Karpas-422 (cell line): ENCODE data around the gene FHL3. TPM values are rescaled to one million over a fixed set of nuclear protein-coding genes. Genes with fewer than 3 reads are reported as not detected.

Source experiments
- DNase-seq: peaks from one replicate; pipeline ENCODE4 v3.0.0-alpha.2; 2015
- H2AFZ ChIP-seq: fragments of 200-600 bp; sonication (generic); 2 replicates; pipeline ENCODE4 v1.6.1; 2014; ENCODE audit warnings: antibody characterized with exemption, low read length, mixed read lengths
- H3K27ac ChIP-seq: fragments of 200-600 bp; sonication (generic); 2 replicates; pipeline ENCODE4 v1.5.1; 2014; ENCODE audit warnings: mild to moderate bottlenecking, low read length, moderate library complexity
- H3K27me3 ChIP-seq: fragments of 200-600 bp; sonication (generic); 2 replicates; pipeline ENCODE4 v1.6.1; 2014; ENCODE audit warnings: low read length, mixed read lengths
- H3K36me3 ChIP-seq: fragments of 200-600 bp; sonication (generic); 2 replicates; pipeline ENCODE4 v1.6.1; 2014; ENCODE audit warnings: low read length, mixed read lengths; ENCODE audit not compliant: insufficient read depth
- H3K4me1 ChIP-seq: fragments of 200-600 bp; sonication (generic); 2 replicates; pipeline ENCODE4 v1.6.1; 2014; ENCODE audit warnings: mild to moderate bottlenecking, low read length, mixed read lengths
- H3K4me2 ChIP-seq: fragments of 200-600 bp; sonication (generic); 2 replicates; pipeline ENCODE4 v1.6.1; 2014; ENCODE audit warnings: low read length, low read depth, mild to moderate bottlenecking; ENCODE audit not compliant: poor library complexity, severe bottlenecking
- H3K4me3 ChIP-seq: fragments of 200-600 bp; sonication (generic); 2 replicates; pipeline ENCODE4 v1.5.1; 2014; ENCODE audit warnings: mild to moderate bottlenecking, antibody characterized with exemption, low read length, mixed read lengths
- H3K79me2 ChIP-seq: fragments of 200-600 bp; sonication (generic); 2 replicates; pipeline ENCODE4 v1.6.1; 2014; ENCODE audit warnings: mild to moderate bottlenecking, low read length, mixed read lengths
- H3K9ac ChIP-seq: fragments of 200-600 bp; sonication (generic); 2 replicates; pipeline ENCODE4 v1.6.0; 2014; ENCODE audit warnings: low read length
- H3K9me2 ChIP-seq: fragments of 200-600 bp; sonication (generic), shearing (Covaris generic); replicated peaks from 2 replicates; pipeline ENCODE4 v1.6.0; 2014; ENCODE audit warnings: mild to moderate bottlenecking, low read length, moderate library complexity; ENCODE audit not compliant: insufficient read depth
- H3K9me3 ChIP-seq: fragments of 300-700, 200-600 bp; sonication (generic); 2 replicates; pipeline ENCODE4 v1.6.1; 2014; ENCODE audit warnings: low read length, mixed read lengths
- H4K20me1 ChIP-seq: fragments of 200-600 bp; sonication (generic); 2 replicates; pipeline ENCODE4 v1.6.1; 2014; ENCODE audit warnings: mild to moderate bottlenecking, antibody characterized with exemption, low read length, low read depth; ENCODE audit not compliant: insufficient read depth
- total RNA-seq: library from RNA; depleted of rRNA; stranded (reverse); fragments of >200 nt; shearing (Covaris generic); gene quantifications from 2 replicates; pipeline ENCODE4 v1.2.3, GENCODE V29; 2014; ENCODE audit warnings: low replicate concordance

FHL3 gene
- total RNA-seq, 1 experiment from 2014 or later = 10.7 TPM

GRCh38 chr1:38012363-38013226 is 7.3 kb upstream of the FHL3 start, which contains the start of gene UTP11:
Gene UTP11 (plus strand): TSS chr1:38012734. CDS start chr1:38012803, 69 bp downstream.
- H3K79me2 ChIP-seq = peaks cover 45% of the 10 kb centered on the region
- H2AFZ ChIP-seq = peak within 1 kb of the TSS; percentile 79
- no peaks in the 10 kb centered on the region for H4K20me1 ChIP-seq
- peak within 1 kb of the TSS; percentile 85 for H3K4me3 ChIP-seq
- peak within 1 kb of the TSS; percentile 92 for H3K9ac ChIP-seq
- peaks cover 15% of the 10 kb centered on the region for H3K4me1 ChIP-seq
- peak; percentile 99 for DNase-seq
- peak within 1 kb of the TSS; percentile 82 for H3K27ac ChIP-seq
- H3K9me3 ChIP-seq = no peaks in the 10 kb centered on the region
- H3K27me3 ChIP-seq = no peaks in the 10 kb centered on the region
- peak within 1 kb of the TSS; percentile 76 for H3K4me2 ChIP-seq
- H3K9me2 ChIP-seq = no peaks in the 10 kb centered on the region
- H3K36me3 ChIP-seq = peaks cover 12% of the 10 kb centered on the region; the same call in 1 of the 2 replicates

DNA sequence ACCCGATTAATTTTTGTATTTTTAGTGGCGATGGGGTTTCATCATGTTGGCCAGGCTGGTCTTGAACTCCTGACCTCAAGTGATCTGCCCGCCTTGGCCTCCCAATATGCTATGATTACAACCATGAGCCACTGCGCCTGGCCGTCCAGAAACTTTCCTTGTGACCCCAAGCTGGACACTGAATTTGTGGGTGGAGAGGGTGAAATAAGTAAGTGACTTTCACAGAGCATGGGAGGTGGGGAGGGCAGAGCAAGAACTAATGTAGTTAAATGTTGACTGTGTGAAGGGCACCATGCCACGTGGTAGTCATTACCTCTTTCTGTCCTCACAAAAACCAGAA is 4.5 kb upstream of the FHL3 start:
- Histone ChIP-seq H3K27ac (no peak overlapping the region), H3K9me2 (no peaks in the 10 kb centered on the region), H3K4me1 (peaks cover 16% of the 10 kb centered on the region)

DNA sequence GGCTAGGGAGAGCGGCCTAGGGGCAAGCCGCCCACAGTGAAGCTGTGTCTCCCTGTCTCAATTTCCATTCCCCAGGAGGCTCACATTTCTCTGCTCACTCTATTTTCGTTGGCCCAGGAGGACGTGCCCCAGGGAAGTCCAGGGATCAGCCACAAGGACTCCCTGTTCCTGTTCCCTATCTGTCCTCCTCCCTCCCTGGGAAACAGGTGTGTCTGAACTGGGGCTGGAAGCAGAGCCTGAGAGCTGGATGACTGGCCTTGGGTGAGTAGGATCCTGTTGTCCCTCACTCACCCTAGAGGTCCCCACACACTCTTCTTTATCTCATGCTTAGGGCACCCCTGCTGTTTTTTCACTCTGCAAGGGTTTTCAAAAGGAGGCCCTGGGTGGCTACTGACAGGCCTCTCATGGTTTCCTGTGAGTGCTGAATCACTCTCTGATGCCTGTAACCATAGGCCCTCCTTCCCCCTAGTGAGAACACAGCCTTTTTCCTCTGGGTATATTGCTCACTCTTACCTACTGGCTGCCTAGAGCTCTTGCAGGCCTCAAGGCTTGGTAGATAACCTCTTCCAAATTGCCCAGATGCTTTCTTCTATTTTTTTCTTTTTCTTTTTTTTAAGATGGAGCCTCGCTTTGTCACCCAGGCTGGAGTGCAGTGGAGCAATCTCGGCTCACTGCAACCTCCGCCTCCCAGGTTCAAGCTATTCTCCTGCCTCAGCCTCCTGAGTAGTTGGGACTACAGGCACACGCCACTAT is 4.0 kb upstream of the FHL3 start:
- H3K27me3 ChIP-seq = 0 out of 2 replicates have a peak, but pooled peaks cover 4% of the 10 kb centered on the region
- no peaks in the 10 kb centered on the region for H3K9me2 ChIP-seq
- no peak overlapping the region for H3K27ac ChIP-seq
- no peak overlapping the region for H3K9ac ChIP-seq
- no peak overlapping the region for H3K4me3 ChIP-seq
- H3K4me1 ChIP-seq = peaks cover 18% of the 10 kb centered on the region
- H2AFZ ChIP-seq = no peak overlapping the region
- H3K9me3 ChIP-seq = no peaks in the 10 kb centered on the region
- no peak for DNase-seq
- no peak overlapping the region for H3K4me2 ChIP-seq
- peaks cover 17% of the 10 kb centered on the region for H3K79me2 ChIP-seq
- no peaks in the 10 kb centered on the region for H4K20me1 ChIP-seq
- H3K36me3 ChIP-seq = no peaks in the 10 kb centered on the region

More for the DNA sequence above, 4.5 kb upstream of the FHL3 start:
- Histone ChIP-seq H2AFZ (no peak overlapping the region), H4K20me1 (no peaks in the 10 kb centered on the region), H3K36me3 (no peaks in the 10 kb centered on the region), H3K27me3 (no peaks in the 10 kb centered on the region), H3K4me3 (no peak overlapping the region), H3K9ac (no peak overlapping the region), H3K9me3 (no peaks in the 10 kb centered on the region), H3K79me2 (peaks cover 22% of the 10 kb centered on the region), H3K4me2 (no peak overlapping the region)
- no peak for DNase-seq

DNA sequence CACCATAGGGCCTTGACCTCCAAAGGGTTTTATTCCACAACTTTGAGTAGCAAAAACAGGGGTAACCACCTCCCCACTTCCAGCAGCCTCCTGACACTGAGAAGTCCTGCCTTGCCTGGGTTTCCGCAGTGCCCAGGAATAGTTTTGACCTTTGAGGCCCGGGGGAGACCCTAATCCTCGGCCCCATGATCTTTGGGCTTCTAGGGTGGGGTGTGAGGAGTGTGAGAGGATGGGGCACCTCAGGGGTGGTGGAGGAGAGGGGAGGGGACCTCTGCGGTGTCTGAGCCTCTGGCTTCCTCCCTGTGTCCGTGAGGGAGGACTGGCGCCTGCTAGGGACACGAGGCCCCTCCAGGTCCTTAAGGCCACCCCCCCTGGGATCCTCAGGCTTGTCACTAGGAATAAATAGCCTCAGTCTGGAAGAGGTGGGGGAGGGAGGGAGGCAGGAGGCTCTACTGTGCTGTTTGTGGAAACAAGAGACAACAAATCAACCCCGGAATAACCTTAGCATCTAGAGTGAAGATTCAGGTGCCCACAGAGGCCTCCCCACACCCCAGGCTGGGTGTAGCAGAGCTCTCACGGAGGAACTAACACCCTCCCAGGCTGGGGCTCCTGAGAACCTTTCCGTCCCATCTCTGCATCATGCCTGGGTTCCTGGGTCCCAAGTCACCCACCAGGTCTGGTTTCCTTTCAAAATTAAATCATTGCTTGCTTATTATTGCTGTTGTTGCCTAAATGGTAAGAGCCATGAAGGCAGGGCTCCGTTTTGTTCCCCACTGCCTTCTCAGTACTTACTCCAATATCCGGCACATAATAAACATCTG is 904 bp upstream of the FHL3 start:
- H3K9ac ChIP-seq = peak overlapping the region; percentile 29; the same call in 1 of the 2 replicates

DNA sequence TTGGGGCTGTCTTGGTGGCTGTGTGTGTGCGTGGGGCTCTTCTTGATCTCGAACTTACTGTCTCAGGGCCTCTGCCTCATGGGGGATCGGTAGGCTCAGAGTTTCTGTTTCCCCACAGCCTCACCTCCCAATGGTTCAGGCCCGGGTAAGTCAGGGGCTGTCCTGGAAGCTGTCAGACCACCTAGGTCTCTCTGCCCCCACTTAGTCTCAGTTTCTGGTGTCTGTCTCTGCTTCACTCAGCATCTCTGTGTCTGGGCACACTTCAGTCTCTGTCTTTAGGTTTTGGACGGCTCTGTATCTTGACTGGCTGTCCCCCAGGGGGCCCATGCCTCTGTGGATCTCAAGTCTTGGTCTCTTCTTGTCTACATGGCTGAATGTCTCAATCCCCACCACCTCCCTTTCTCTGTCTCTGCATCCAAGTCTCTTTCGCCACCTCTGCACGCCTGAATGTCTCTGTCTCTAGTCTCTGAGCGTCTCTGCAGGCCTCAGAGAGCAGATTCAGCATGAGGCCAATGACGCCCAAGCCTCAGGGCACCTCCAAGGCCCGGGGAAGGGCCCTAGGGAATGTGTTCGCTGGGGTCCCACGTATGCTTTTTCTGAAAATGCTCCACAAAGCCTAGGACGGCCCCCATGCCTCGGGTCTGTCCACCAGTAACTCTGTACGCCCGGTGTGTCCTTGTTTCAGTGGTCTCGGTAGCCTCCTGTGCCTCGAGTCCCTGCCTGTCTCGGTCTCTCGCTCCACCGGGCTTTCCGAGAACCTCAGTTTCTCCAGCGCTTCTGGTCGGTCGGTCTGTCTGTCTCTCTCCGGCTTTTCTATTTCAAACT is 818 bp downstream of the FHL3 start:
- H3K79me2 ChIP-seq = no peaks in the 10 kb centered on the region
- peak overlapping the region; percentile 14; the same call in 1 of the 2 replicates for H2AFZ ChIP-seq
- no peaks in the 10 kb centered on the region for H3K9me2 ChIP-seq
- 0 out of 2 replicates have a peak, but pooled peaks cover 4% of the 10 kb centered on the region for H3K27me3 ChIP-seq
- H3K4me1 ChIP-seq = peaks cover 10% of the 10 kb centered on the region
- peak overlapping the region; percentile 60 for H3K9ac ChIP-seq
- no peak overlapping the region for H3K27ac ChIP-seq
- H4K20me1 ChIP-seq = no peaks in the 10 kb centered on the region
- peak overlapping the region; percentile 71 for H3K4me2 ChIP-seq
- H3K36me3 ChIP-seq = no peaks in the 10 kb centered on the region
- no peak for DNase-seq
- H3K9me3 ChIP-seq = no peaks in the 10 kb centered on the region
- H3K4me3 ChIP-seq = peak overlapping the region; percentile 64; the same call in 1 of the 2 replicates

More for the DNA sequence above, 904 bp upstream of the FHL3 start:
- H3K4me2 ChIP-seq = peak overlapping the region; percentile 51
- no peaks in the 10 kb centered on the region for H3K9me2 ChIP-seq
- no peak overlapping the region for H3K27ac ChIP-seq
- no peak for DNase-seq
- H3K9me3 ChIP-seq = no peaks in the 10 kb centered on the region
- H3K4me3 ChIP-seq = peak overlapping the region; percentile 51; the same call in 1 of the 2 replicates
- no peak overlapping the region for H2AFZ ChIP-seq
- no peaks in the 10 kb centered on the region for H4K20me1 ChIP-seq
- H3K79me2 ChIP-seq = no peaks in the 10 kb centered on the region
- H3K27me3 ChIP-seq = 0 out of 2 replicates have a peak, but pooled peaks cover 4% of the 10 kb centered on the region
- H3K36me3 ChIP-seq = no peaks in the 10 kb centered on the region
- peaks cover 10% of the 10 kb centered on the region for H3K4me1 ChIP-seq

DNA sequence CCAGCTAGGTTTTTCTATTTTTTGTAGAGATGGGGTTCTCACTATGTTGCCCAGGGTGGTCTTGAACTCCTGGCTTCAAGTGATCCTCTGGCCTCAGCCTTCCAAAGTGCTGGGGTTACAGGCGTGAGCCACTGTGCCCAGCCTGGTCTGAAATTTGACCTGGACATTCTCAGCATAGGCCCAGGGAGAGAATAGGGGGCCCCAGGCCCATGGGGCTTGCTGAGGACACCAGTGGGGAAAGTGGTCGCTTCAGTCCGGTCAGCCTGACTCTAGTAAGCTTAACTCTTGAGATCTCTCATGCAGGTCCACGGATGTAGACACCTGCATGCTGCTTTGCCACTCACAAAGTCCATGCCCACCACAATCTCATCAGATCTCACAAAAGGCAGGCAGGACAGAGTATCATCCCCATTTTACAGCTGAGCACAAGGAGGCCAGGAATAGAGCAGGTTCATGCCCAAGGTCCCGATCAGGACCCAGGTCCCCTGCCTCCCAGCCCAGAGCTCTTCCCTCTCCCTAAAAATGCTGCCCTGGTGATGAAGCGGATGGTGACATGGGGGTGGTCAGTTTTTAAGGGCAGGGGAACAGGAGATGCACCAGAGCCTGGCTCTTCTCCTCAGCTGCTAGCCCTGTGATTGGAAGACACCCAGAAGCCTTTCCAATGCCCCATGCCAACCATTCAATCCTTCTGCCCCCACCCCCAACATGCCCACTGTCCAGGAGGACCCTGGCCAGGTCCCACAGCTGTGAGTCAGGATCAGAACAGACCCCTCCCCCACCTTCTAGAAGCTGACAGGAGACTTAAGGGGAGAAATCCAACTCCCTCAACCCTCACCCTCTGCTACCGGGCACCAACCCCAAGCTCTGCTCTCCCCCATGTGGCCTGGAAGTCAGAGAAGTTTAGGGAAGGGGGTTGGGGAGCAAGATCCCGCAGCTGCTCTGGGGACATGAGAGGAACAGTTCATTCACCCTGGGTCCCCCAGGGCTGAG is 1.8 kb downstream of the FHL3 start:
- H3K36me3 ChIP-seq = no peaks in the 10 kb centered on the region
- no peaks in the 10 kb centered on the region for H3K9me3 ChIP-seq
- H3K4me1 ChIP-seq = peaks cover 10% of the 10 kb centered on the region
- no peaks in the 10 kb centered on the region for H4K20me1 ChIP-seq
- no peak for DNase-seq
- no peak overlapping the region for H3K9ac ChIP-seq
- H2AFZ ChIP-seq = no peak overlapping the region
- H3K9me2 ChIP-seq = no peaks in the 10 kb centered on the region
- no peaks in the 10 kb centered on the region for H3K79me2 ChIP-seq
- H3K4me2 ChIP-seq = peak overlapping the region; percentile 71
- no peak overlapping the region for H3K4me3 ChIP-seq
- 0 out of 2 replicates have a peak, but pooled peaks cover 4% of the 10 kb centered on the region for H3K27me3 ChIP-seq
- H3K27ac ChIP-seq = no peak overlapping the region
